ENCODE results near the gene EFNB3. TPM values are rescaled to one million over a fixed set of nuclear protein-coding genes. Genes with fewer than 3 reads are reported as not detected.

The EFNB3 gene
- total RNA-seq, 1 experiment from 2014 or later, result not detected

DNA sequence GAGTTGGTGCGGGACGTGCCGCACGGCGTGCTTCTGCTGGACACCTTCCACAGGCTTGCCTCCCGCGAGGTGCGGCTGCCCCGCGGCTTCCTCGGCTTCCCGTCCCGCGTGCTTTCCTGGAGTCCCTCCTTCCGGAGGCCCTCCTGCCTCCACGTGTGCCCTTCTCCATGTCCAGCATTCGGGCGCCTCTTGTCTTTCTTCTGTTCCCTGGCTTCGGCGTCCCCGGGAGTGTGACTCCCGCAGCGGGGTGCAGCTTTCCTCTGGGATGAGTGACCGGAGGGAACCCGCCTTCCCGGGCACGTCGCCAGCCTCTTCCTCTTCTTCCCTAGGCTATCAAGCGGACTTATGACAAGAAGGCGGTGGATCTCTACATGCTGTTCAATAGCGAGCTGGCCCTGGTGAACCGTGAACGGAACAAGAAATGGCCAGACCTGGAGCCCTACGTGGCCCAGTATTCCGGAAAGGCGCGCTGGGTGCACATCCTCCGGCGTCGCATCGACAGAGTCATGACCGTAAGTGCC, 35.5 kb downstream of the EFNB3 start:
- Histone ChIP-seq H3K79me2 (ENCODE audit: low read length) (no peaks in the 10 kb centered on the region), H3K27ac (ENCODE audit: low read length) (no peak overlapping the region), H3K4me2 (ENCODE audit: low read depth, low read length, poor library complexity, severe bottlenecking) (no peak overlapping the region), H3K4me3 (ENCODE audit: low read length) (no peak overlapping the region), H3K27me3 (ENCODE audit: low read length) (no peaks in the 10 kb centered on the region), H3K9ac (ENCODE audit: low read length) (no peak overlapping the region), H4K20me1 (ENCODE audit: insufficient read depth, low read depth, low read length) (no peaks in the 10 kb centered on the region), H3K36me3 (ENCODE audit: insufficient read depth, low read length) (no peaks in the 10 kb centered on the region), H3K9me2 (replicated peaks; ENCODE audit: insufficient read depth, low read length) (no peaks in the 10 kb centered on the region), H3K9me3 (ENCODE audit: low read length) (no peaks in the 10 kb centered on the region), H3K4me1 (ENCODE audit: low read length) (no peaks in the 10 kb centered on the region), H2AFZ (ENCODE audit: low read length) (no peak overlapping the region)
- no peak for DNase-seq

DNA sequence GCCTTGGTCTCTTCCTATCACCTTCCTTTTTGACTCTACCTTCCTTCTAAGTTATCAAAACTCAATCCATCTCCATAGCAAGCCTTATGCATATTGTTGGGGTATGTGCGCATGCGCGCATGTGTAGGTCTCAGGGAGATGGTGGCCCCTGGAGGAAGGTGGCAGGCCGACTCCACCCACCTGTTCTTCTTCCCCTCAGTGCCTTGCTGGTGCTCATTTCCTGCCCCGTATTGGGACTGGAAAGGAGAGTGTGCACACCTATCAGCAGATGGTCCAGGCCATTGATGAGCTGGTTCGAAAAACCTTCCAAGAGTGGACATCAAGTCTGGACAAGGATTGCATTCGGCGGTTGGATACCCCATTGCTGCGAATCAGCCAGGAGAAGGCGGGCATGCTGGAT, 37.7 kb downstream of the EFNB3 start:
- Histone ChIP-seq H3K79me2 (ENCODE audit: low read length) (no peaks in the 10 kb centered on the region), H3K4me2 (ENCODE audit: low read depth, low read length, poor library complexity, severe bottlenecking) (no peak overlapping the region), H4K20me1 (ENCODE audit: insufficient read depth, low read depth, low read length) (no peaks in the 10 kb centered on the region), H3K27me3 (ENCODE audit: low read length) (no peaks in the 10 kb centered on the region), H3K27ac (ENCODE audit: low read length) (no peak overlapping the region), H3K9ac (ENCODE audit: low read length) (no peak overlapping the region), H3K36me3 (ENCODE audit: insufficient read depth, low read length) (no peaks in the 10 kb centered on the region), H3K9me3 (ENCODE audit: low read length) (no peaks in the 10 kb centered on the region), H2AFZ (ENCODE audit: low read length) (no peak overlapping the region), H3K4me1 (ENCODE audit: low read length) (peaks cover 7% of the 10 kb centered on the region; the same call in 1 of the 2 replicates), H3K4me3 (ENCODE audit: low read length) (no peak overlapping the region), H3K9me2 (replicated peaks; ENCODE audit: insufficient read depth, low read length) (no peaks in the 10 kb centered on the region)
- no peak for DNase-seq

DNA sequence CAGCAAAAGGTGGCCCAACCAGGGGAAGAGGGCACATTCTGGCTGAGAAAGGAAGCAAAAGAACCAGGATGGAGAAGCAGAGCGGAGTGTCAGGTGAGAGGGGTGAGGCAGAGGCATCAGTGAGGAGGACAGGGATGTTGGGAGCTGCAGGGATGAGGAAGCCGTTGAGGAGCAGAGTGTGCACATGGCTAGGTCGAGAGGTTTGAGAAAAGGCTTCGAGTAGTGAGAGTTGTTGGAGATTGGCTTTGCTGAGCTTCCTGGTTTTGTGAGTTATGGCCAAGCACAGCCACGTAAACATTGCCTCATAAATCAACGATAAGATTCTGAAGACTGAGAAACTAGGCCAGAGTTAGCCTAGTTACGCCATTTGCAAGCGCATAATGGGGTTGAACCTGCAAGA, 39.4 kb downstream of the EFNB3 start:
- no peak overlapping the region for H2AFZ ChIP-seq (ENCODE audit: low read length)
- H3K79me2 ChIP-seq (ENCODE audit: low read length), result no peaks in the 10 kb centered on the region
- H3K27me3 ChIP-seq (ENCODE audit: low read length), result no peaks in the 10 kb centered on the region
- no peak for DNase-seq
- no peaks in the 10 kb centered on the region for H4K20me1 ChIP-seq (ENCODE audit: insufficient read depth, low read depth, low read length)
- H3K4me2 ChIP-seq (ENCODE audit: low read depth, low read length, poor library complexity, severe bottlenecking), result no peak overlapping the region
- H3K27ac ChIP-seq (ENCODE audit: low read length), result no peak overlapping the region
- H3K9me2 ChIP-seq (replicated peaks; ENCODE audit: insufficient read depth, low read length), result no peaks in the 10 kb centered on the region
- H3K9ac ChIP-seq (ENCODE audit: low read length), result no peak overlapping the region
- peaks cover 7% of the 10 kb centered on the region; the same call in 1 of the 2 replicates for H3K4me1 ChIP-seq (ENCODE audit: low read length)
- H3K9me3 ChIP-seq (ENCODE audit: low read length), result no peaks in the 10 kb centered on the region
- no peak overlapping the region for H3K4me3 ChIP-seq (ENCODE audit: low read length)
- H3K36me3 ChIP-seq (ENCODE audit: insufficient read depth, low read length), result no peaks in the 10 kb centered on the region

DNA sequence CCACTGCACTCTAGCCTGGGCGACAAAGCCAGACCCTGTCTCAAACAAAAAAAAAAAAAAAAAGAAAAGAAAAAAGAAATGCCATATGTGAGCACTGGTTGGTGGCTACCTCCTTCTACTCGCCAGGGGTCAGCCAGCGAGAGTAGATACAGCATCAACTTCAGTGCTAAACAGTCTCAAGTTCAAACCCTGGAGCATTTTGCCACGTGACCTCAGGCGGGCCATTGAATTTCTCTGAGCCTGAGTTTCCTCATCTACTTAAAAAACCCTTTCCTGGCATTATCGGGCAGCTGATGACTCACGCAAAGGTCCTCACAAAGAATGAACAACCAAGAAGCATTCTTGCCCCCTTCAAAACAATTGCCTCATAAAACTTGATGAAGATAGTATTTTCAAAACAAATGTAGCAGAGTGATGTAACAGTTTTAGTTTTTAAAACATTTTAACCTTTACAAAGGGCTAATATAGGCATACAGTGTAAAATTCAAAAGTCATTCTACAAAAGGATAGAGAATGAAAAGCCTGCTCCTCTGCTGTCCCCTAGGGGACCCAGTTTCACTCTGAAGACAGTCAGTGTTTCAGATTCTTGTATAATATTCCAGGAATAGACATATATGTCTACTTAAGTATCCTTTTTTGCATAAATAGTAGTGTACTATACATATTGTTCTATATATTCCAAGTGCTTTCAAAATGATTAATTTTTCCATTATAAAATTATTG, 40.9 kb downstream of the EFNB3 start:
- Histone ChIP-seq H3K9me2 (replicated peaks; ENCODE audit: insufficient read depth, low read length) (no peaks in the 10 kb centered on the region), H3K4me2 (ENCODE audit: low read depth, low read length, poor library complexity, severe bottlenecking) (no peak overlapping the region), H3K9ac (ENCODE audit: low read length) (no peak overlapping the region), H3K36me3 (ENCODE audit: insufficient read depth, low read length) (no peaks in the 10 kb centered on the region), H3K4me1 (ENCODE audit: low read length) (peaks cover 7% of the 10 kb centered on the region; the same call in 1 of the 2 replicates), H3K4me3 (ENCODE audit: low read length) (no peak overlapping the region), H2AFZ (ENCODE audit: low read length) (no peak overlapping the region), H4K20me1 (ENCODE audit: insufficient read depth, low read depth, low read length) (no peaks in the 10 kb centered on the region), H3K27me3 (ENCODE audit: low read length) (no peaks in the 10 kb centered on the region), H3K9me3 (ENCODE audit: low read length) (no peaks in the 10 kb centered on the region), H3K79me2 (ENCODE audit: low read length) (no peaks in the 10 kb centered on the region), H3K27ac (ENCODE audit: low read length) (no peak overlapping the region)
- DNase-seq, result no peak

DNA sequence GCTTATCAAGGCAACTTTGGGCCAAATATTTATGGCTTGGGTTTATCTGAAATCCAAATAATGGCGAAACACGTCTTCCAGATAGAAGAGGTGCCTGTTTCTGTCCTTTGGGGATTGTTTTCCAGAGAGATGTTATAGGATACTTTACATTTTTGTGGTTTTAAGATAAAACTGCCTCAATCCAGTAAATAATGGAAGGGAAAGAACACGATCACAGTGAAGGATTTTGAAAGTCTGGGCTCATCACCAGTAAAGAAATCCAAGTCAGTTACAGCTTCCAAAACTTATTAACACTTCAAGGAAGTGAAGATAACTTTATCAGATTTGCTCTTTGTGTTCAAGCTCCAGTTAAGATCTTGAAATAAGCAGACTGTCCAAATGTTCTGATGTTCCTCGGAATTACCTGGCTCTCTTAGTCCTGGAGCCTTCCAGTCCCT, 42.7 kb downstream of the EFNB3 start:
- Histone ChIP-seq H3K9ac (ENCODE audit: low read length) (no peak overlapping the region), H3K4me2 (ENCODE audit: low read depth, low read length, poor library complexity, severe bottlenecking) (no peak overlapping the region), H3K27ac (ENCODE audit: low read length) (no peak overlapping the region)

DNA sequence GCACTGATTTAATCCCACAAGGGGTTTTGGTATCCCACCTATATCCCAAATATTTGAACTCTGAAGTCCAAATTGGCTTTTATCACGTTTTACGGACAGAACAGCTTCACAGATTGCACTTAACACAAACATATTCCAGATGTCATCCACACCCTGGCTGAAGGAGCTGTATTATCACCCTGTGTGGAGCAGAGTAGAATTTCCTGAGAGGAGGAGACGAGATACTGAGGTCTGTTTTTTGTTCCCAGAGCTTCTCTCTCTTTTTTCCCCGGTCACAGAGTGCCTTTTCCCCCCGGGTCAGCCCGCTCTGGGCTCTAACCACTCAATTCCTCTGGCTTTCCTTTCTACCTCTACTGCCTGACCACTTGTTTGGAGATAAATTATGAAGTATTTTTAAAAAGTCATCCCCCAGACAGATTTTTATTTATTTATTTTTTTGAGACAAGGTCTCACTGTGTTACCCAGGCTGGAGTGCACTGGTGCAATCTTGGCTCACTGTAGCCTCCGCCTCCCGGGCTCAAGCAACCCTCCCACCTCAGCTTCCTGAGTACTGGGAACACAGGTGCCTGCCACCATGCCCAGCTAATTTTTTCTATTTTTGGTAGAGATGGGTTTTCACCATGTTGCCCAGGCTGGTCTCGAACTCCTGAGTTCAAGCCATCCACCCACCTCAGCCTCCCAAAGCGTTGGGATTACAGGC, 43.2 kb downstream of the EFNB3 start:
- Histone ChIP-seq H3K79me2 (ENCODE audit: low read length) (no peaks in the 10 kb centered on the region), H3K27ac (ENCODE audit: low read length) (no peak overlapping the region), H3K9ac (ENCODE audit: low read length) (no peak overlapping the region), H3K4me2 (ENCODE audit: low read depth, low read length, poor library complexity, severe bottlenecking) (no peak overlapping the region), H3K27me3 (ENCODE audit: low read length) (no peaks in the 10 kb centered on the region), H4K20me1 (ENCODE audit: insufficient read depth, low read depth, low read length) (no peaks in the 10 kb centered on the region), H3K4me1 (ENCODE audit: low read length) (peaks cover 7% of the 10 kb centered on the region; the same call in 1 of the 2 replicates), H3K36me3 (ENCODE audit: insufficient read depth, low read length) (no peaks in the 10 kb centered on the region), H3K9me3 (ENCODE audit: low read length) (no peaks in the 10 kb centered on the region), H3K9me2 (replicated peaks; ENCODE audit: insufficient read depth, low read length) (no peaks in the 10 kb centered on the region), H2AFZ (ENCODE audit: low read length) (no peak overlapping the region), H3K4me3 (ENCODE audit: low read length) (no peak overlapping the region)
- DNase-seq, result no peak

More for the DNA sequence above, 42.7 kb downstream of the EFNB3 start:
- Histone ChIP-seq H3K79me2 (ENCODE audit: low read length) (no peaks in the 10 kb centered on the region), H3K4me1 (ENCODE audit: low read length) (peaks cover 7% of the 10 kb centered on the region; the same call in 1 of the 2 replicates), H4K20me1 (ENCODE audit: insufficient read depth, low read depth, low read length) (no peaks in the 10 kb centered on the region), H3K27me3 (ENCODE audit: low read length) (no peaks in the 10 kb centered on the region), H3K4me3 (ENCODE audit: low read length) (no peak overlapping the region), H2AFZ (ENCODE audit: low read length) (no peak overlapping the region), H3K9me3 (ENCODE audit: low read length) (no peaks in the 10 kb centered on the region), H3K36me3 (ENCODE audit: insufficient read depth, low read length) (no peaks in the 10 kb centered on the region), H3K9me2 (replicated peaks; ENCODE audit: insufficient read depth, low read length) (no peaks in the 10 kb centered on the region)
- no peak for DNase-seq

DNA sequence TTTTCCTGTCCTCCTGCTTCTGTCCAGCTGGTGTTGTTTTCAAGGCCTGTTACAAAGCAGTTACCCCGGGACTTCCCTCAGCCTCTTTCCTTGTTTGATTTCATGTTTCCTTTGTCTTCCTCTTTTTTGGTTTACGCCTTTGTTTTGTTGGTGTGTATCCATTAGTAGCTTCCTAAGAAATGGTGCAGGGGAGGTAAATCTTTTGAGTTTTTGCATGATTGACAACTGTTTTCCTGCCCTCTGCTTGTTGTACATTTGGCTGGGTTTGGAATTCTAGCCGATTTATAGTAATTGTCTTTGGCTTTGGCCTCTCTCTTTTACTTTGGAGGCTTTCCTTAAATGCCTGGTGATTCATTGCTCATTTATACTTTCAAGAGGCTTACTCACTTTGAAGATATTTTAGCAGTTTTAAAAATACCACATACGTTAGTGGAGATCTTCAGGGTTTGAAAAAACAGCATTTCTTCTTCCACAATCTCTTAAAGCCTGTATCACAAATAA, 45.4 kb downstream of the EFNB3 start:
- Histone ChIP-seq H3K9ac (ENCODE audit: low read length) (no peak overlapping the region), H3K36me3 (ENCODE audit: insufficient read depth, low read length) (no peaks in the 10 kb centered on the region), H3K9me3 (ENCODE audit: low read length) (no peaks in the 10 kb centered on the region), H2AFZ (ENCODE audit: low read length) (no peak overlapping the region), H3K4me1 (ENCODE audit: low read length) (peaks cover 7% of the 10 kb centered on the region; the same call in 1 of the 2 replicates), H3K27me3 (ENCODE audit: low read length) (no peaks in the 10 kb centered on the region), H3K27ac (ENCODE audit: low read length) (no peak overlapping the region), H3K9me2 (replicated peaks; ENCODE audit: insufficient read depth, low read length) (no peaks in the 10 kb centered on the region), H3K4me2 (ENCODE audit: low read depth, low read length, poor library complexity, severe bottlenecking) (no peak overlapping the region), H3K79me2 (ENCODE audit: low read length) (no peaks in the 10 kb centered on the region), H4K20me1 (ENCODE audit: insufficient read depth, low read depth, low read length) (no peaks in the 10 kb centered on the region), H3K4me3 (ENCODE audit: low read length) (no peak overlapping the region)
- no peak for DNase-seq

DNA sequence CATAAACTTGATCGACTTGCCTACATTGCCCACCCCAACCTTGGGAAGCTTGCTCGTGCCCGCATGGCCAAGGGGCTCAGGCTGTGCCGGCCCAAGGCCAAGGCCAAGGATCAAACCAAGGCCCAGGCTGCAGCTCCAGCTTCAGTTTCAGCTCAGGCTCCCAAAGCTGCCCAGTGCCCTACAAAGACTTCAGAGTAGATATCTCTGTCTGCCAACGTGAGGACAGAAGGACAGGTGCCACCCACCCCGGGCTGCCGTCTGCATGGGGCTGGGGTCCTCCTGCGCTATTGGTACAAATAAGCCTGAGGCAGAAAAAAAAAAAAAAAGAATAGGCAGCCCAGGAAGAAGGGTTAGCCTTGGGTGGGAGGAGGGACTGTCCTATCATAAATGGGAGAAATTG, 49.7 kb downstream of the EFNB3 start:
- Histone ChIP-seq H3K9ac (ENCODE audit: low read length) (no peak overlapping the region), H3K79me2 (ENCODE audit: low read length) (no peaks in the 10 kb centered on the region), H3K4me3 (ENCODE audit: low read length) (no peak overlapping the region), H3K9me2 (replicated peaks; ENCODE audit: insufficient read depth, low read length) (no peaks in the 10 kb centered on the region), H3K9me3 (ENCODE audit: low read length) (no peaks in the 10 kb centered on the region), H4K20me1 (ENCODE audit: insufficient read depth, low read depth, low read length) (no peaks in the 10 kb centered on the region), H3K27me3 (ENCODE audit: low read length) (no peaks in the 10 kb centered on the region), H3K4me2 (ENCODE audit: low read depth, low read length, poor library complexity, severe bottlenecking) (no peak overlapping the region), H3K4me1 (ENCODE audit: low read length) (no peaks in the 10 kb centered on the region), H3K27ac (ENCODE audit: low read length) (no peak overlapping the region), H2AFZ (ENCODE audit: low read length) (no peak overlapping the region), H3K36me3 (ENCODE audit: insufficient read depth, low read length) (no peaks in the 10 kb centered on the region)
- DNase-seq, result no peak

All from Karpas-422 (cell line).